B cell (primary cell): ENCODE results near the gene SEC24B.

Source experiments
- EZH2 ChIP-seq: IDR thresholded peaks from 2 replicates; pipeline ENCODE4 v1.6.1; 2012; ENCODE audit warnings: borderline replicate concordance, low read depth, mild to moderate bottlenecking, moderate library complexity, low read length; ENCODE audit not compliant: insufficient read depth, poor library complexity, severe bottlenecking
- TF ChIP-seq, protein P1 (sequence below): fragments of 200-600 bp; IDR thresholded peaks from one replicate; pipeline ENCODE4 v1.8.0; 2022; ENCODE audit warnings: antibody characterized with exemption, mild to moderate bottlenecking

DNA sequence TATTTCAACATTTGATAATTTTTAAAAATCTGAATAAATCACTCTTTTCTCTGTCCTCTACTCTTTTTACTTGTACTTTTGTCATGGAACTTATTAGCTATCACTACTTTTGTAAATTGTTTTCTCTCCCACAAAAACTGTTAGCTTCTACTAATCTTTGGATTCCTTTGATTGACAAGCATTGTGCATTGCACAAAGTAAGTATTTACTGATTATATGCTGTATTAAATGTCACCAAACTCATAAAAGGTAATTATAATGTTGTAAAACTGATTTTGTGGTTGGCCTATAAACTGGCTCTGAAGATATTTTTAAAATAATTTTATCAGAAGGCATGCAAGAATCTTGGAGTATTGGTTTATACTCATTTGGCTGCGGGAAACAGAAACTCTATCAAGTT lies 15.0 kb upstream of the SEC24B start:
- TF ChIP-seq, protein P1, sequence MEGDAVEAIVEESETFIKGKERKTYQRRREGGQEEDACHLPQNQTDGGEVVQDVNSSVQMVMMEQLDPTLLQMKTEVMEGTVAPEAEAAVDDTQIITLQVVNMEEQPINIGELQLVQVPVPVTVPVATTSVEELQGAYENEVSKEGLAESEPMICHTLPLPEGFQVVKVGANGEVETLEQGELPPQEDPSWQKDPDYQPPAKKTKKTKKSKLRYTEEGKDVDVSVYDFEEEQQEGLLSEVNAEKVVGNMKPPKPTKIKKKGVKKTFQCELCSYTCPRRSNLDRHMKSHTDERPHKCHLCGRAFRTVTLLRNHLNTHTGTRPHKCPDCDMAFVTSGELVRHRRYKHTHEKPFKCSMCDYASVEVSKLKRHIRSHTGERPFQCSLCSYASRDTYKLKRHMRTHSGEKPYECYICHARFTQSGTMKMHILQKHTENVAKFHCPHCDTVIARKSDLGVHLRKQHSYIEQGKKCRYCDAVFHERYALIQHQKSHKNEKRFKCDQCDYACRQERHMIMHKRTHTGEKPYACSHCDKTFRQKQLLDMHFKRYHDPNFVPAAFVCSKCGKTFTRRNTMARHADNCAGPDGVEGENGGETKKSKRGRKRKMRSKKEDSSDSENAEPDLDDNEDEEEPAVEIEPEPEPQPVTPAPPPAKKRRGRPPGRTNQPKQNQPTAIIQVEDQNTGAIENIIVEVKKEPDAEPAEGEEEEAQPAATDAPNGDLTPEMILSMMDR, result no peak
- no peak for TF ChIP-seq EZH2
